ENCODE measurements around the gene STK11.

- TF ChIP-seq CTCF (IDR thresholded peaks at IDR 0.05) (no peak), ZFX (IDR thresholded peaks at IDR 0.05; ENCODE audit: borderline replicate concordance) (no peak)
These were observed 52.5 kb downstream of the STK11 start for GRCh38 chr19:1258163-1258492.

Measured in 22Rv1 (cell line).